Neural cell (in vitro differentiated cells): ENCODE data around the gene ORM1. TPM values are rescaled to one million over a fixed set of nuclear protein-coding genes. Genes with fewer than 3 reads are reported as not detected.
A peak's percentile ranks its signal among the peaks of the same experiment; 100 is the strongest.

ENCODE experiments used
- H2AFZ ChIP-seq: fragments of 200-600, 300-800 bp; sonication (generic), shearing (Covaris generic); 2 replicates; pipeline ENCODE4 v1.6.0; 2014; ENCODE audit warnings: low read depth, mild to moderate bottlenecking, antibody characterized with exemption, low read length, moderate library complexity
- H3F3A ChIP-seq: fragments of 200-600 bp; shearing (Covaris generic); 2 replicates; pipeline ENCODE4 v1.6.1; 2016; ENCODE audit warnings: mild to moderate bottlenecking, moderate library complexity, mixed read lengths, antibody characterized with exemption, low read length; ENCODE audit not compliant: insufficient read depth, poor library complexity, severe bottlenecking
- H3K27ac ChIP-seq: fragments of 200-600, 300-800 bp; sonication (generic), shearing (Covaris generic); 2 replicates; pipeline ENCODE4 v1.5.1; 2014; ENCODE audit warnings: mild to moderate bottlenecking, low read length, moderate library complexity
- H3K27me3 ChIP-seq: fragments of 300-800, 200-600 bp; sonication (generic), shearing (Covaris generic); 2 replicates; pipeline ENCODE4 v1.6.0; 2014; ENCODE audit warnings: mild to moderate bottlenecking, low read depth, low read length, moderate library complexity; ENCODE audit not compliant: insufficient read depth
- H3K36me3 ChIP-seq: fragments of 300-800, 200-600 bp; sonication (generic), shearing (Covaris generic); 2 replicates; pipeline ENCODE4 v1.5.1; 2014; ENCODE audit warnings: mild to moderate bottlenecking, antibody characterized with exemption, low read length, moderate library complexity; ENCODE audit not compliant: insufficient read depth
- H3K4me2 ChIP-seq: fragments of 300-800, 200-600 bp; sonication (generic), shearing (Covaris generic); 2 replicates; pipeline ENCODE4 v1.6.0; 2014; ENCODE audit warnings: mild to moderate bottlenecking, low read length
- H3K4me3 ChIP-seq: fragments of 300-800, 200-600 bp; sonication (generic), shearing (Covaris generic); 2 replicates; pipeline ENCODE4 v1.5.1; 2014; ENCODE audit warnings: mild to moderate bottlenecking, low read length, moderate library complexity
- H3K79me2 ChIP-seq: fragments of 200-600 bp; shearing (Covaris generic); replicated peaks from 2 replicates; pipeline ENCODE4 v1.6.0; 2014; ENCODE audit warnings: mild to moderate bottlenecking, low read length, moderate library complexity; ENCODE audit not compliant: insufficient read depth
- H3K9ac ChIP-seq: fragments of 300-800, 200-600 bp; sonication (generic), shearing (Covaris generic); 2 replicates; pipeline ENCODE4 v1.6.1; 2016; ENCODE audit warnings: mild to moderate bottlenecking, low read length, mixed read lengths
- H3K9me2 ChIP-seq: fragments of 200-600 bp; shearing (Covaris generic); 2 replicates; pipeline ENCODE4 v1.6.1; 2016; ENCODE audit warnings: mild to moderate bottlenecking, low read length, mixed read lengths; ENCODE audit not compliant: insufficient read depth
- H3K9me3 ChIP-seq: fragments of 200-600, 300-800 bp; sonication (generic), shearing (Covaris generic); 2 replicates; pipeline ENCODE4 v1.6.1; 2016; ENCODE audit warnings: mild to moderate bottlenecking, mixed run types, low read length, moderate library complexity, mixed read lengths
- H4K20me1 ChIP-seq: fragments of 200-600 bp; shearing (Covaris generic); 2 replicates; pipeline ENCODE4 v1.6.1; 2016; ENCODE audit warnings: mild to moderate bottlenecking, mixed run types; ENCODE audit not compliant: insufficient read depth
- EP300 ChIP-seq: fragments of 450-650 bp; conservative IDR thresholded peaks from 2 replicates; pipeline ENCODE4 v1.6.1; 2014; ENCODE audit warnings: antibody characterized with exemption, mild to moderate bottlenecking, moderate library complexity; ENCODE audit not compliant: poor library complexity, severe bottlenecking
- EZH2 ChIP-seq: fragments of 200-600, 300-800 bp; shearing (Covaris generic), sonication (generic); IDR thresholded peaks from 2 replicates; pipeline ENCODE4 v1.6.1; 2014; ENCODE audit warnings: antibody characterized with exemption, low read length, borderline replicate concordance, mild to moderate bottlenecking; ENCODE audit not compliant: insufficient read depth, poor library complexity, severe bottlenecking
- MXI1 ChIP-seq: fragments of 450-650 bp; conservative IDR thresholded peaks from 2 replicates; pipeline ENCODE4 v1.6.1; 2014; ENCODE audit warnings: antibody characterized with exemption, mild to moderate bottlenecking; ENCODE audit not compliant: poor library complexity, severe bottlenecking
- POLR2AphosphoS5 ChIP-seq: IDR thresholded peaks from 2 replicates; pipeline ENCODE4 v1.6.1; 2012
- RAD21 ChIP-seq: fragments of 450-650 bp; conservative IDR thresholded peaks from 2 replicates; pipeline ENCODE4 v1.6.1; 2014; ENCODE audit warnings: antibody characterized with exemption, mild to moderate bottlenecking, moderate library complexity
- SMC3 ChIP-seq: fragments of 450-650 bp; conservative IDR thresholded peaks from 2 replicates; pipeline ENCODE4 v1.6.1; 2014; ENCODE audit warnings: antibody characterized with exemption, mild to moderate bottlenecking, moderate library complexity; ENCODE audit not compliant: poor library complexity
- TAF1 ChIP-seq: IDR thresholded peaks from 2 replicates; pipeline ENCODE4 v1.6.1; 2012; ENCODE audit warnings: low read depth
- polyA plus RNA-seq: library from polyadenylated mRNA; depleted of rRNA; stranded (reverse); fragments of >200 nt; gene quantifications from 2 replicates; pipeline ENCODE4 v1.2.3, GENCODE V29; 2014
- TF ChIP-seq, protein P1 (sequence below): fragments of 450-650 bp; IDR thresholded peaks from 2 replicates; pipeline ENCODE4 v1.5.1; 2014; ENCODE audit warnings: antibody characterized with exemption, mild to moderate bottlenecking, moderate library complexity; ENCODE audit not compliant: poor library complexity, severe bottlenecking
- TF ChIP-seq, protein P2 (sequence below): IDR thresholded peaks from 2 replicates; pipeline ENCODE4 v1.6.1; 2012; ENCODE audit warnings: borderline replicate concordance

The ORM1 gene
- polyA plus RNA-seq, 1 donor from 2014 or later: not detected

DNA sequence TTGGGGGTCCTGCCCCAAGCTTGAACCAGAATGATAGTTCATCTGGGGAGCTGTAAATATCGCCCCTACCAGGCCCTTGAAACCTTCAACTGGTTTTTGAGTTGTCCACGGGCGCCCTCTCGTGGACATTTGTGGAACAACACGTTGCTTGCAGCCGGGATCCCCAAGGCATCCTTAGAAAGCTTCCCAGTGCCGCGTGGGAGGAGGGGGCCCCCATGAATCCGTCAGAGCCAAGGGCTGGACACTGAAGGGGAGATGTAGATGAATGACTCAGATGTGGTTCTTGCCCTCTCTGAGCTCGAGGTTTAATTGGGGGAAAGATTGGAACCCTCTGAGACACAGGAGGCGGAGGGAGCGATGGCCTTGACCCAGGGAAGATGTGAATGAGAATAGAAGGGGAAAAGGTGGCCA is 31.8 kb upstream of the ORM1 start:
- Histone ChIP-seq H3K4me2 (no peak overlapping the region), H3F3A (no peaks in the 10 kb centered on the region), H3K4me3 (no peak overlapping the region), H4K20me1 (no peaks in the 10 kb centered on the region), H3K9ac (no peak overlapping the region), H3K36me3 (no peaks in the 10 kb centered on the region), H2AFZ (no peak overlapping the region), H3K9me3 (peaks cover 3% of the 10 kb centered on the region), H3K79me2 (no peaks in the 10 kb centered on the region), H3K27me3 (no peaks in the 10 kb centered on the region), H3K9me2 (no peaks in the 10 kb centered on the region), H3K27ac (no peak overlapping the region)
- TF ChIP-seq TAF1: no peak
- no peak for TF ChIP-seq MXI1
- TF ChIP-seq, protein P1, sequence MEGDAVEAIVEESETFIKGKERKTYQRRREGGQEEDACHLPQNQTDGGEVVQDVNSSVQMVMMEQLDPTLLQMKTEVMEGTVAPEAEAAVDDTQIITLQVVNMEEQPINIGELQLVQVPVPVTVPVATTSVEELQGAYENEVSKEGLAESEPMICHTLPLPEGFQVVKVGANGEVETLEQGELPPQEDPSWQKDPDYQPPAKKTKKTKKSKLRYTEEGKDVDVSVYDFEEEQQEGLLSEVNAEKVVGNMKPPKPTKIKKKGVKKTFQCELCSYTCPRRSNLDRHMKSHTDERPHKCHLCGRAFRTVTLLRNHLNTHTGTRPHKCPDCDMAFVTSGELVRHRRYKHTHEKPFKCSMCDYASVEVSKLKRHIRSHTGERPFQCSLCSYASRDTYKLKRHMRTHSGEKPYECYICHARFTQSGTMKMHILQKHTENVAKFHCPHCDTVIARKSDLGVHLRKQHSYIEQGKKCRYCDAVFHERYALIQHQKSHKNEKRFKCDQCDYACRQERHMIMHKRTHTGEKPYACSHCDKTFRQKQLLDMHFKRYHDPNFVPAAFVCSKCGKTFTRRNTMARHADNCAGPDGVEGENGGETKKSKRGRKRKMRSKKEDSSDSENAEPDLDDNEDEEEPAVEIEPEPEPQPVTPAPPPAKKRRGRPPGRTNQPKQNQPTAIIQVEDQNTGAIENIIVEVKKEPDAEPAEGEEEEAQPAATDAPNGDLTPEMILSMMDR: peak; percentile 98
- peak; percentile 97 for TF ChIP-seq RAD21
- no peak for TF ChIP-seq EP300
- TF ChIP-seq EZH2: no peak
- TF ChIP-seq, protein P2, sequence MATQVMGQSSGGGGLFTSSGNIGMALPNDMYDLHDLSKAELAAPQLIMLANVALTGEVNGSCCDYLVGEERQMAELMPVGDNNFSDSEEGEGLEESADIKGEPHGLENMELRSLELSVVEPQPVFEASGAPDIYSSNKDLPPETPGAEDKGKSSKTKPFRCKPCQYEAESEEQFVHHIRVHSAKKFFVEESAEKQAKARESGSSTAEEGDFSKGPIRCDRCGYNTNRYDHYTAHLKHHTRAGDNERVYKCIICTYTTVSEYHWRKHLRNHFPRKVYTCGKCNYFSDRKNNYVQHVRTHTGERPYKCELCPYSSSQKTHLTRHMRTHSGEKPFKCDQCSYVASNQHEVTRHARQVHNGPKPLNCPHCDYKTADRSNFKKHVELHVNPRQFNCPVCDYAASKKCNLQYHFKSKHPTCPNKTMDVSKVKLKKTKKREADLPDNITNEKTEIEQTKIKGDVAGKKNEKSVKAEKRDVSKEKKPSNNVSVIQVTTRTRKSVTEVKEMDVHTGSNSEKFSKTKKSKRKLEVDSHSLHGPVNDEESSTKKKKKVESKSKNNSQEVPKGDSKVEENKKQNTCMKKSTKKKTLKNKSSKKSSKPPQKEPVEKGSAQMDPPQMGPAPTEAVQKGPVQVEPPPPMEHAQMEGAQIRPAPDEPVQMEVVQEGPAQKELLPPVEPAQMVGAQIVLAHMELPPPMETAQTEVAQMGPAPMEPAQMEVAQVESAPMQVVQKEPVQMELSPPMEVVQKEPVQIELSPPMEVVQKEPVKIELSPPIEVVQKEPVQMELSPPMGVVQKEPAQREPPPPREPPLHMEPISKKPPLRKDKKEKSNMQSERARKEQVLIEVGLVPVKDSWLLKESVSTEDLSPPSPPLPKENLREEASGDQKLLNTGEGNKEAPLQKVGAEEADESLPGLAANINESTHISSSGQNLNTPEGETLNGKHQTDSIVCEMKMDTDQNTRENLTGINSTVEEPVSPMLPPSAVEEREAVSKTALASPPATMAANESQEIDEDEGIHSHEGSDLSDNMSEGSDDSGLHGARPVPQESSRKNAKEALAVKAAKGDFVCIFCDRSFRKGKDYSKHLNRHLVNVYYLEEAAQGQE: no peak
- peak; percentile 97 for TF ChIP-seq SMC3
- TF ChIP-seq POLR2AphosphoS5: no peak

DNA sequence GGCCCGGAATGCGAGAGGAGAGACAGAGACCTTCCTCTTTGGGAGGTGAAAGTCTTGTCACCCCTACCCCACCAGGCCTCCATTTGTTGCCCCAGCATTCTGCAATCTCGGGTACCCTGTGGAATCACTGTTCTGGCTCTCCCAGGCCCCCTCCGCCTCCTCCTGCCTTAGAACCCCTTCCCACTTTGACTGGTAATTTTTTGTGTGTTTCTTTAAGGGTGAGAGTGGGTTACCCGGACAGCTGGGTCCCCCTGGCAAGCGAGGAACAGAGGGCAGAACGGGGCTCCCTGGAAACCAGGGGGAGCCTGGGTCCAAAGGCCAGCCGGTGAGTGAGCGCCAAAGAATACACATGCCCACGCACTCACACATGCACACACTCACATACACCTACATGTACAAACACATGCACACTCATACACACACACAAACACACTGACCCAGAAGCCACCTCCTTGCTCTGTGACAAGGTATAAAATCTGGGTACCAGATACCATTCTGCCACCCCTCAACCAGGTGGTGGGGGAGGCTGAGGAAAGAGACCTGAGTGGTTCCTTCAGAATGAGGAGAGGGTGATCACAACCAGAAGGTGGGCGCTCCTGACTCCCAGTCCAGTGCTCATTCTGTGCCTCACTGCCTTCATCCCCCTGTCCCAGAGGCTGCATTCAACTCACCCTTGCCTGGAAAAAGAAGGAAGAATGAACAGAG is 30.9 kb upstream of the ORM1 start:
- no peaks in the 10 kb centered on the region for H3K36me3 ChIP-seq
- H3K27ac ChIP-seq: no peak overlapping the region
- H2AFZ ChIP-seq: no peak overlapping the region
- H3K9ac ChIP-seq: no peak overlapping the region
- no peaks in the 10 kb centered on the region for H3K9me2 ChIP-seq
- H3K79me2 ChIP-seq: no peaks in the 10 kb centered on the region
- no peak for TF ChIP-seq SMC3
- TF ChIP-seq, protein P1: no peak
- TF ChIP-seq, protein P2: no peak
- TF ChIP-seq EZH2: no peak
- TF ChIP-seq RAD21: no peak
- H3F3A ChIP-seq: no peaks in the 10 kb centered on the region
- peaks cover 3% of the 10 kb centered on the region for H3K9me3 ChIP-seq
- H3K27me3 ChIP-seq: no peaks in the 10 kb centered on the region
- no peaks in the 10 kb centered on the region for H4K20me1 ChIP-seq
- H3K4me2 ChIP-seq: no peak overlapping the region
- H3K4me3 ChIP-seq: no peak overlapping the region
